Anterior cingulate cortex (tissue), 58 donors: Measurements from ENCODE around the gene NAGK.
"Not testable (repeated sequence)": the region's sequence is repeated elsewhere in the genome, so short reads cannot be mapped to it uniquely, and the experiment has no call there.

Experiments used
- DNase-seq, 58 donors: peaks; one replicate each; lab custom pipeline; 2025; lab: John Stamatoyannopoulos, UW

NAGK gene

DNA sequence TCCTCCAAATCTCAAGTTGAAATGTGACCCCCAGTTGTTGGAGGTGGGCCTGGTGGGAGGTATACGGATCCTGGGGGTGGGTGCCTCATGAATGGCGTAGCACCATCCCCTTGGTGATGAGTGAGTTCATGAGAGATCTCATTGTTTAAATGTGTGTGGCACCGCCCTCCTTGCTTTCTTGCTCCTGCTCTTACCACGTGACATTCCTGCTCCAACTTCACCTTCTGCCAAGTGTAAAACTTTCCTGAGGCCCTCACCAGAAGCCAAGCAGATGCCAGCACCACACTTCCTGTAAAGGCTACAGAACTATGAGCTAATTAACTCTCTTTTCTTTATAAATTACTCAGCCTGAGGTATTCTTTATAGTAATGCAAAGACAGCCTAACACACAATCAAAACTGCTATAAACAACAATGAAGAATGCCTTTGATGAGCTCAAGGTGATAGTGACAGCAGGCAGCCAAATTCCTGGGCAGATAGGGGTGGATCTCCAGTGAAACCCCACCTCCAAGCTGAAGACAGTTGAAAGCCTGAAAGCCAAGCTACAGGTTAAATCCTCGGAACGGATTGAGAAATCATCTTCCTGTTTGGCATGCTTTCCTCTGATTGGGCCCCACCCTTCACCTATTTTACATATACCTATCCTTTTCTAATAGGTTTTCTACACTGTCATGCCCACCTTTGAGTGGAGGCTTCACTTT lies 34.7 kb downstream of the NAGK start:
- DNase-seq = no peak

- DNase-seq = no peak
Observed at GRCh38 chr2:71103809-71104208, 35.4 kb downstream of the NAGK start.

DNA sequence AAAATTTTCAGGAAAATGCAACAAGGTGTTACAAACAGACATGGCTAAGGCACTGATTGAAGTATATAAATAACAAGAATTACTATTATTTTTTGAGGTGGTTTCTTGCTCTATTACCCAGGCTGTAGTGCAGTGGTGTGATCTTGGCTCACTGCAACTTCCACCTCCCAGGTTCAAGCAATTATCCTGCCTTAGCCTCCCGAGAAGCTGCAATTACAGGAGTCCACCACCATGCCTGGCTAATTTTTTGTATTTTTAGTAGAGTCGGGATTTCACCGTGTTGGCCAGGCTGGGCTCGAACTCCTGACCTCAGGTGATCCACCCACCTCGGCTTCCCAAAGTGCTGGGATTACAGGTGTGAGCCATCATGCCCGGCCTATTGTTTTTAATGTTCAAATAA lies 38.0 kb downstream of the NAGK start:
- not testable (repeated sequence) for DNase-seq

DNA sequence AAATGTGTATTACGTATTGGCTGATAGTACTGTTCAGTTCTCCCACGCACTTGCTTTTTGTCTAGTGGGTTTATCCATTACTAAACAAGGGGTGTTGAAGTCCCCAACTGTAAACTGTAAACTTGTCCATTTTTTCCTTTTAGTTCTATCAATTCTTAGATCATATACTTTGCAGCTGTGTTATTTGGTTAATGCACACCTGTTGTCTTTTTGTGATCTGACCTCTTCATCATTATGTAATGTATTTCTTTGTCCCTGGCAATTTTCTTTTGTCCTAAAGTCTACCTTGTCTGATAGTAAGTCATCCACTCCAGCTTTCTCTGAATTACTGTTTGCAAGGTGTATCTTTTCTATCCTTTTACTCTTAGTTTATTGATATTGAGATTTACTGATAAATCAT lies 39.6 kb downstream of the NAGK start:
- DNase-seq = no peak

DNA sequence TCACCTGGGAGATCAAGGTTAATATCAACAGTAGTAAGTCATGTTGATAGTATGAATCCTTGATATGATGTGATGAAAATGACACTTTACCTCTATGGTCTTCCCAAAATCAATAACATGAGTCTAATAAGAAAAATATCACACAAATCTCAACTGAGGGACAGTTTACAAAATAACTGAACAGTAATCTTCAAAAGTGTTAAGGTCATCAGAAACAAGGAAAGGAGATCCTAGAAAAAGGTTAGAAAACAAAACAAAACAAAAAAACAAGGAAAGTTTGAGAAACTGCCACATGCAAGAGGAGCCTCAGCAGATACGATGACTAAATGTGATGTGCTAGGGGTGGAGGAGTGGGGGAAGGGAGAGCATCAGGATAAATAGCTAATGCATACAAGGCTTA lies 45.4 kb downstream of the NAGK start:
- DNase-seq = no peak

DNA sequence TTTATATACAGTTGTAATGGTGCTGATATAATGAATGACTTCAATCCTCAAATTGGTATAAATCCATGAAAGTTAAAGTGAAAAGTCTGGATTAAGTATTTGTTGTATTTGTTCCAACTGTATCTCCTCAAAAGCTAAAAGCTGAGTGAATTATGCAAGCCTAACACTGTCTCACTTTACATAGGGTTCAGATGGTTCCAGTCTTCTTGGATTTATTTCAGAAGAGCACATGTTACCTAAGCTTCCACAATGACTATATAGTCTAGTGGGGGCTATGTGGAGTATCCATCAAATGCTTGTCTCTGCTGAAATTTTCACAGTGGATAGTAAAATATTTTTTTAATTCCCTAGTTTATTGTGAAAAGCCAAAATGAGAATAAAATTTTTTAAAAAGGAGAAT lies 48.6 kb downstream of the NAGK start:
- DNase-seq = no peak

DNA sequence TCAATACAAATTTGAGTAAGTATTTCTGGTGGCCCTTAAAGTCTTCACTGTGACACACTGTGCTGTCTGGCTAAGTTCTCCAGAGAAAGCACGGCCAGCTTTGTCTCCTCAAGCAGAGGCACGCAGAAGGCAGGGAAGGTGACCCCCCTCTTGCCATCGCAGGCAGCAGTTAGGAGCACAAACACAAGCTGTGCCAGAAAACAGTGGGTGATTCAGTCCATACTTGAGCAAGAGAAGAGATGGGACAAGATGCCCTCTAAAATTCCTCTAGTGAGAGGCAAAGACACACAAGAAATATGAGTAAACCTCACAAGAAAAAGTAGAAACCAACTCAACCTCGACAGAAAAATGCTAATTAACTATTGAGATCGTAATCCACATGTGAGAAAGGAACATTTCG lies 51.7 kb downstream of the NAGK start:
- DNase-seq = no peak

DNA sequence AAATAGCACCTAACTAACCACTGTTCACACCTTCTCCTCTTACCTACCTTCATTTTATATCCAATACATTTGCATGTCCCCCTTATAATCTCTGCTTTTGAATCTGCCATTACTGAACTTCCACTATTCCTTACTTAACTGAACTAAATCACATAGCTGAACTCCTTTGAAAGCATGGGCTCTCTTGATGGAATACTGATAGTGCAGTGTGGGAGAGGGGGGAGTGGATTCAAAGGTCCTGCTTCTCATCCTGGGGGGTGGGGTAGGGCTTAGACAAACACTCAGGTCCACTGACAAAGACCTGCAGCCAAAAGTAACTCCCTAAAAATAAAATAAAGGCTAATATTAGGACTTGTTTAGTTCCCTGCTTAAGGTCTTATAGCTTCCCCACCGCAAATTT lies 53.0 kb downstream of the NAGK start:
- DNase-seq = no peak

DNA sequence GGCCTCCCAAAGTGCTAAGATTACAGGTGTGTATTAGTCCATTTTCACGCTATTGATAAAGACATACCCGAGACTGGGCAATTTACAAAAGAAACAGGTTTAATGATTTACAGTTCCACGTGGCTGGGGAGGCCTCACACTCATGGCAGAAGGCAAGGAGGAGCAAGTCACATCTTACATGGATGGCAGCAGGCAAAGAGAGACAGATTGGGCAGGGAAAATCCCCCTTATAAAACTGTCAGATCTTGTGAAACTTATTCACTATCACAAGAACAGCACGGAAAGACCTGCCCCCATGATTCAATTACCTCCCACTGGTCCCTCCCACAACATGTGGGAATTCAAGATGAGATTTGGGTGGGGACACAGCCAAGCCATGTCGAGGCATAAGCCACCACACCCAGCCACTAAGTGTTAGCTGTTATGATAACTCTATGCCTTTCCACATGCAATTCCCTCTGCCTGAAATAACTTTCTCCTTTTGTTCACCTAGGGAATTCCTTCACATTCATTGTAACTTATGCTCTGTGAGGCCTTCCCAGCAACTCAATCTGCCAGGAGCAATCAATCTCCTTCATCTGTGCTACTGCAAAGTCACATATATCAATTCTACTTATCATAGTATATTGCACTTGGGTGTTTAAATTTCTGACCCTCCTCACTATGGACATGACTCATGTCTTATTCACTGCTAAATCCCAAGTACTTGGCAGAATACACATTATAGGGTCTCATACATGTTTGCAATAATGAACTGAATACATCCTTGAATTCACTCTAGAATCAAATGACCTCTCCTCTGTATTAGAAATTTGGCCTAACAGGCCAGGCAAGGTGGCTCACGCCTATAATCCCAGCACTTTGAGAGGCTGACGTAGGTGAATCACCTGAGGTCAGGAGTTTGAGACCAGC lies 54.2 kb downstream of the NAGK start:
- DNase-seq = no peak

DNA sequence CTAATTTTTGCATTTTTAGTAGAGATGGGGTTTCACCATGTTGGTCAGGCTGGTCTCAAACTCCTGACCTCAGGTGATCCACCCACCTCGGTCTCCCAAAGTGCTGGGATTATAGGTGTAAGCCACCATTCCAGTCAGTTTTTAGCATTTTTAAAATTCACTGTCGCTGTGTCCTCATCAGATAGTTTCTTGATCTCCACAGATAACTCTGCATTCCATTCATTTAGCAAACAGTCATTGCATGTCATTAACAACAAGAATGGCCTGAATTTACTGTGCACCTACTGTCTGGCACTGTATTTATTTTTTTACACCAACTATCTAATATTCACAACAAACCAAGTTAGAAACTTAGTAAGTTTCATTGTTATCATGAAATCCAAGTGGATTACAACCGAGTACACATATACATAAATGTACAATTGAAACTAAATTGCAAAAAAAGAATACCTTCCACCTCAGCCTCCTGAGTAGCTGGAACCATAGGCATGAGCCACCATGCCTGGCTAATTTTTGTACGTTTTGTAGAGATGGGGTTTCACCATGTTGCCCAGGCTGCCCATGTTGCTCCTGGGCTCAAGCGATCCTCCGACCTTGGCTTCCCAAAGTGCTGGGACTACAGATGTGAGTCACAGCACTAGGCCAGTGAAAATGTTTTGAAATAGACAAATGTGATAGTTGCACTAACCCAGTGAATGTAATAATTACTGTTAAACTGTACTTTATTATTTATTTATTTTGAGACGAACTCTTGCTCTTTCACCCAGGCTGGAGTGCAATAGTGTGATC lies 57.3 kb downstream of the NAGK start:
- DNase-seq = no peak

- no peak for DNase-seq
Observed at GRCh38 chr2:71126957-71127356, 58.5 kb downstream of the NAGK start.
